Measurements from ENCODE around the gene CYB5D1.

The CYB5D1 gene

DNA sequence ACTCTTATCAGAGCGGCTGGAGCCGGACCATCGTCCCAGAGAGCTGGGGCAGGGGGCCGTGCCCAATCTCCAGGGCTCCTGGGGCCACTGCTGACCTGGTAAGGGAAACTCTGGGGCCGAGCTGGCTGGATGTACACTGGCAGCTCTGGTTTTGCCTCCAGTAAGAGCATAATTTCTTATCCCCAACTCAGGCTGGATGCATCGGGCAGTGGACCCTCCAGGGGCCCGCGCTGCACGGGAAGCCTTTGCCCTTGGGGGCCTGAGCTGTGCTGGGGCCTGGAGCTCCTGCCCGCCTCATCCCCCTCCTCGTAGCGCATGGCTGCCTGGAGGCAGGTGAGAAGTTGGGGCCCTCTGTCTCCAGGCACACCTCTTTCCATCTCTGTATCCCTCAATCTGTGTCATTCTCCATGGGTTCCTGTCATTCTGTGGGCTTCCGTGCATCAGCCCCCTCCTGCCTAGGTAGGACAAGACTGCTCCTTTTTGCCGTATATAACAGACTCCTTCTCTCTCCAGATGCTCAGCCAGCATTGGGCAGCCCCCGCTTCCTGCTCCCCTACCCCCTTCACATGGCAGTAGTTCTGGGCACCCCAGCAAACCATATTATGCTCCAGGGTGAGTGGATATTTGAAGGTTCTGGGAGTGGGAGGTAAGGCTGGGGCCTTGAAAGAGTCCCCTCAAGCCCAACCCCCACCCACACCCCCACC, 12.3 kb upstream of the CYB5D1 start:
- DNase-seq, result no peak

DNA sequence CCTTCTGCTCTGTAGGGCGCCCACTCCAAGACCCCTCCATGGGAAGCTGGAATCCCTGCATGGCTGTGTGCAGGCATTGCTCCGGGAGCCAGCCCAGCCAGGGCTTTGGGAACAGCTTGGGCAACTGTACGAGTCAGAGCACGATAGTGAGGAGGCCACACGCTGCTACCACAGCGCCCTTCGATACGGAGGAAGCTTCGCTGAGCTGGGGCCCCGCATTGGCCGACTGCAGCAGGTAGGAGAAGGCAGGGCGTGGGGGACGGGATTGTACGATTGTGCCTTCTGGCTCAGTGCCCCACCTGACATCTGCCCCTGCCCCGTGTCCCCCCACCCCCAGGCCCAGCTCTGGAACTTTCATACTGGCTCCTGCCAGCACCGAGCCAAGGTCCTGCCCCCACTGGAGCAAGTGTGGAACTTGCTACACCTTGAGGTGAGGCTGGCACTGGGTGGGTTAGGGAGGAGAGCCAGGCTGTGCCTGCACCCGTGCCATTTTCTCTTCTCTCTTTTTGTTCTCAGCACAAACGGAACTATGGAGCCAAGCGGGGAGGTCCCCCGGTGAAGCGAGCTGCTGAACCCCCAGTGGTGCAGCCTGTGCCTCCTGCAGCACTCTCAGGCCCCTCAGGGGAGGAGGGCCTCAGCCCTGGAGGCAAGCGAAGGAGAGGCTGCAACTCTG, 11.6 kb upstream of the CYB5D1 start:
- no peak for DNase-seq

DNA sequence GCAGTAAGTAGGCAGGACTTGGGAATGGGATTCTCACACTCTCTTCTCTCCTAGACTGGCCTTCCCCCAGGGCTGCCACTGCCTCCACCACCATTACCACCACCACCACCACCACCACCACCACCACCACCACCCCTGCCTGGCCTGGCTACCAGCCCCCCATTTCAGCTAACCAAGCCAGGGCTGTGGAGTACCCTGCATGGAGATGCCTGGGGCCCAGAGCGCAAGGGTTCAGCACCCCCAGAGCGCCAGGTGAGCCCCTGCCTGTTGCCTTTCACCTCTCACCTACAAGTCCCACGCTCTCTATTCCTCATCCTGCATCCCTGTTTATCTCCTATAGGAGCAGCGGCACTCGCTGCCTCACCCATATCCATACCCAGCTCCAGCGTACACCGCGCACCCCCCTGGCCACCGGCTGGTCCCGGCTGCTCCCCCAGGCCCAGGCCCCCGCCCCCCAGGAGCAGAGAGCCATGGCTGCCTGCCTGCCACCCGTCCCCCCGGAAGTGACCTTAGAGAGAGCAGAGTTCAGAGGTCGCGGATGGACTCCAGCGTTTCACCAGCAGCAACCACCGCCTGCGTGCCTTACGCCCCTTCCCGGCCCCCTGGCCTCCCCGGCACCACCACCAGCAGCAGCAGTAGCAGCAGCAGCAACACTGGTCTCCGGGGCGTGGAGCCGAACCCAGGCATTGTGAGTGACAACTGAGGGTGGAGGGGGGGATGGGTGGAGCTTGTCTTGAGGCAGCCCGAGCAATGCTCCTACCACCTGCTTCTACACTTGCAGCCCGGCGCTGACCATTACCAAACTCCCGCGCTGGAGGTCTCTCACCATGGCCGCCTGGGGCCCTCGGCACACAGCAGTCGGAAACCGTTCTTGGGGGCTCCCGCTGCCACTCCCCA, 10.8 kb upstream of the CYB5D1 start:
- no peak for DNase-seq

DNA sequence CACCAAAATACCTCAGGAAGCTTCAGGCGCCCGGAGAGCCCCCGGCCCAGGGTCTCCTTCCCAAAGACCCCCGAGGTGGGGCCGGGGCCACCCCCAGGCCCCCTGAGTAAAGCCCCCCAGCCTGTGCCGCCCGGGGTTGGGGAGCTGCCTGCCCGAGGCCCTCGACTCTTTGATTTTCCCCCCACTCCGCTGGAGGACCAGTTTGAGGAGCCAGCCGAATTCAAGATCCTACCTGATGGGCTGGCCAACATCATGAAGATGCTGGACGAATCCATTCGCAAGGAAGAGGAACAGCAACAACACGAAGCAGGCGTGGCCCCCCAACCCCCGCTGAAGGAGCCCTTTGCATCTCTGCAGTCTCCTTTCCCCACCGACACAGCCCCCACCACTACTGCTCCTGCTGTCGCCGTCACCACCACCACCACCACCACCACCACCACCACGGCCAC, 9.6 kb upstream of the CYB5D1 start:
- no peak for DNase-seq

DNA sequence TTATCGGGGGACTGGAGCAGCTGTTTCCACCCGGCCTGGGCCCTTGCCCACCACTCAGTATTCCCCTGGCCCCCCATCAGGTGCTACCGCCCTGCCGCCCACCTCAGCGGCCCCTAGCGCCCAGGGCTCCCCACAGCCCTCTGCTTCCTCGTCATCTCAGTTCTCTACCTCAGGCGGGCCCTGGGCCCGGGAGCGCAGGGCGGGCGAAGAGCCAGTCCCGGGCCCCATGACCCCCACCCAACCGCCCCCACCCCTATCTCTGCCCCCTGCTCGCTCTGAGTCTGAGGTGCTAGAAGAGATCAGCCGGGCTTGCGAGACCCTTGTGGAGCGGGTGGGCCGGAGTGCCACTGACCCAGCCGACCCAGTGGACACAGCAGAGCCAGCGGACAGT, 9.1 kb upstream of the CYB5D1 start:
- DNase-seq, result no peak

DNA sequence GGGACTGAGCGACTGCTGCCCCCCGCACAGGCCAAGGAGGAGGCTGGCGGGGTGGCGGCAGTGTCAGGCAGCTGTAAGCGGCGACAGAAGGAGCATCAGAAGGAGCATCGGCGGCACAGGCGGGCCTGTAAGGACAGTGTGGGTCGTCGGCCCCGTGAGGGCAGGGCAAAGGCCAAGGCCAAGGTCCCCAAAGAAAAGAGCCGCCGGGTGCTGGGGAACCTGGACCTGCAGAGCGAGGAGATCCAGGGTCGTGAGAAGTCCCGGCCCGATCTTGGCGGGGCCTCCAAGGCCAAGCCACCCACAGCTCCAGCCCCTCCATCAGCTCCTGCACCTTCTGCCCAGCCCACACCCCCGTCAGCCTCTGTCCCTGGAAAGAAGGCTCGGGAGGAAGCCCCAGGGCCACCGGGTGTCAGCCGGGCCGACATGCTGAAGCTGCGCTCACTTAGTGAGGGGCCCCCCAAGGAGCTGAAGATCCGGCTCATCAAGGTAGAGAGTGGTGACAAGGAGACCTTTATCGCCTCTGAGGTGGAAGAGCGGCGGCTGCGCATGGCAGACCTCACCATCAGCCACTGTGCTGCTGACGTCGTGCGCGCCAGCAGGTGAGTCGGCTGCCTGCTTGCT, 8.6 kb upstream of the CYB5D1 start:
- no peak for DNase-seq

DNA sequence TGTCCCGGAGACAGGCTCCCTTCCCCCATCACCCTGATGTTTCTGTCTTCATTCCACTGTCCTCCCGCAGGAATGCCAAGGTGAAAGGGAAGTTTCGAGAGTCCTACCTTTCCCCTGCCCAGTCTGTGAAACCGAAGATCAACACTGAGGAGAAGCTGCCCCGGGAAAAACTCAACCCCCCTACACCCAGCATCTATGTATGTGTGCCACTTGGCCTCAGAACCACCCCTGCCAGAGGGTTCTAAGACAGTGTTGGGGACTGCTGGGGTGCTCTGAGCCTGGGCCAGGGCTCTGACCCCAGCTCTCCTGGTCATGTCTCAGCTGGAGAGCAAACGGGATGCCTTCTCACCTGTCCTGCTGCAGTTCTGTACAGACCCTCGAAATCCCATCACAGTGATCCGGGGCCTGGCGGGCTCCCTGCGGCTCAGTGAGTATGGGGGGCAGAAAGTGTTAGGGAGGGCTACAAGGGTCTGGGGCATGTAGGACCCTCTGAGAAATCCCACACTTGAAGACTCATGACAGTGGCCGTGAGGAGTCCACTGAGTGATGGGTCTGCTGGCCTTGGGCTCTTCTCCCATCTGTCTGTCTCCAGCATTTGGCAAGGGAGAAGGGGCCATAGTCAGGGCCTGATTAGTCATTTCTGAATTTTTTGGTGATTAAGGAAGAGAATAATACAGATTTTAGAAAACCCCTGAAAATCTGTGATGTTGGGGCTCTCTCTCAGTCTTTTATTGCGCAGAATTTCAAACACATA, 7.9 kb upstream of the CYB5D1 start:
- no peak for DNase-seq

DNA sequence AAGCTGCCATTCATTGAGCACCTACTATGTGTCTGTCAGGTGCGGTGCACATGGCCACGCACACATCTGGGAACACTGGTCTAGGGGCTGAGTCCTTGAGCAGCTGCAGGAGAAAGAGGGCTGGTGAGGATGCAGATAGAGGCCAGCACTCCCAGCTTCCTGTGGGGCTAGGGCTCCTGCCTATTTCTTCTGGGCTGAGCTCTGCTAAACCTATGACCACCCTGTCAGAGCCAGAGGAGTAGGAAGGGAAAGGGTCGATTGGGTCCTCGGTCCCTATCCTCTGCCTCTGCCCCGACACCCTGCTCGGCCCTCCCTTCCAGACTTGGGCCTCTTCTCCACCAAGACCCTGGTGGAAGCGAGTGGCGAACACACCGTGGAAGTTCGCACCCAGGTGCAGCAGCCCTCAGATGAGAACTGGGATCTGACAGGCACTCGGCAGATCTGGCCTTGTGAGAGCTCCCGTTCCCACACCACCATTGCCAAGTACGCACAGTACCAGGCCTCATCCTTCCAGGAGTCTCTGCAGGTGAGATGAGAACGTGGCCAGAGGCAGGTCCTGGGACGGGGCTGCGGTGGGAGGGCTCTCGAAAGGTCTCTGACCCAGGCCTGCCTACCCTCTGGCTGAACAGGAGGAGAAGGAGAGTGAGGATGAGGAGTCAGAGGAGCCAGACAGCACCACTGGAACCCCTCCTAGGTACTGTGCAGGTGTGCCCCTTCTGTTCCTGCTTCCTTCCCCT, 6.9 kb upstream of the CYB5D1 start:
- DNase-seq, result no peak

DNA sequence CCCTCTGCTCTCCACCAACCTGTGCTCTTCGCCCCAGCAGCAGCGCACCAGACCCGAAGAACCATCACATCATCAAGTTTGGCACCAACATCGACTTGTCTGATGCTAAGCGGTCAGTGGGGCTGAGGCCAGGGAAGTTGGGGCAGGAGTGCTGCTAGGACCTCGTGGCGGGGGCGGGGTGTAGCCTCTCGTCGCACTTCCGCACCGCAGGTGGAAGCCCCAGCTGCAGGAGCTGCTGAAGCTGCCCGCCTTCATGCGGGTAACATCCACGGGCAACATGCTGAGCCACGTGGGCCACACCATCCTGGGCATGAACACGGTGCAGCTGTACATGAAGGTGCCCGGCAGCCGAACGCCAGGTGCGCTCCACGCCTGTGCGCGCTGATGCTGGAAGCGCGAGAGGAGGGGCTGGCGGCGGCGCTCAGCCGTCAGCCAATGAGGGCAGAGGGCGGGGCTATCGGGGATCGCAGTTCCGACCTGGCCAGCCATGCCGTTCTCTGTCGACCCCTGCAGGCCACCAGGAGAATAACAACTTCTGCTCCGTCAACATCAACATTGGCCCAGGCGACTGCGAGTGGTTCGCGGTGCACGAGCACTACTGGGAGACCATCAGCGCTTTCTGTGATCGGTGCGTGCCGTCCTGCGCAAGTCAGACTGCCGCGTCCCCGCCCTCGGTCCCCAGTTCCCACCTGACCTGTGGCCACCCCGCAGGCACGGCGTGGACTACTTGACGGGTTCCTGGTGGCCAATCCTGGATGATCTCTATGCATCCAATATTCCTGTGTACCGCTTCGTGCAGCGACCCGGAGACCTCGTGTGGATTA, 6.2 kb upstream of the CYB5D1 start:
- peak; percentile 95 for DNase-seq

DNA sequence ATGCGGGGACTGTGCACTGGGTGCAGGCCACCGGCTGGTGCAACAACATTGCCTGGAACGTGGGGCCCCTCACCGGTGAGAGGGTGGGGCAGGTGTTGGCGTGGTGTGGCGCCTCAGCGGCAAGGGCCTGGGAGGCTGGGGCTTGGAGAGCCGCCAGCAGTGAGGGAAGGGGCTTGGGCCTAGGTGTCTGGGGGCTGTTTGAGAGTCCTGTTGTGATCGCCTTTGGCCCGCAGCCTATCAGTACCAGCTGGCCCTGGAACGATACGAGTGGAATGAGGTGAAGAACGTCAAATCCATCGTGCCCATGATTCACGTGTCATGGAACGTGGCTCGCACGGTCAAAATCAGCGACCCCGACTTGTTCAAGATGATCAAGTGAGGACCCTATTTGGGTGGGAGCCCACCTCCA, 5.5 kb upstream of the CYB5D1 start:
- DNase-seq, result no peak

DNA sequence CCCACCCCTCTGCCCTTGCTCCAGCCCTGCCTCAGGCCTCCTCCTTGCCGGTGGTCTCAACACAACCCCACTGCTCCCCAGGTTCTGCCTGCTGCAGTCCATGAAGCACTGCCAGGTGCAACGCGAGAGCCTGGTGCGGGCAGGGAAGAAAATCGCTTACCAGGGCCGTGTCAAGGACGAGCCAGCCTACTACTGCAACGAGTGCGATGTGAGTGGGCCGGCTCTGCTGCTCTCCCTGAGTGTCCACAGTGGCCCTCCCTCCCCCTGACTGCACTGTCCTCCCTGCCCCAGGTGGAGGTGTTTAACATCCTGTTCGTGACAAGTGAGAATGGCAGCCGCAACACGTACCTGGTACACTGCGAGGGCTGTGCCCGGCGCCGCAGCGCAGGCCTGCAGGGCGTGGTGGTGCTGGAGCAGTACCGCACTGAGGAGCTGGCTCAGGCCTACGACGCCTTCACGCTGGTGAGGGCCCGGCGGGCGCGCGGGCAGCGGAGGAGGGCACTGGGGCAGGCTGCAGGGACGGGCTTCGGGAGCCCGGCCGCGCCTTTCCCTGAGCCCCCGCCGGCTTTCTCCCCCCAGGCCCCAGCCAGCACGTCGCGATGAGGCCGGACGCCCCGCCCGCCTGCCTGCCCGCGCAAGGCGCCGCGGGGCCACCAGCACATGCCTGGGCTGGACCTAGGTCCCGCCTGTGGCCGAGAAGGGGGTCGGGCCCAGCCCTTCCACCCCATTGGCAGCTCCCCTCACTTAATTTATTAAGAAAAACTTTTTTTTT, 4.7 kb upstream of the CYB5D1 start:
- DNase-seq, result no peak

DNA sequence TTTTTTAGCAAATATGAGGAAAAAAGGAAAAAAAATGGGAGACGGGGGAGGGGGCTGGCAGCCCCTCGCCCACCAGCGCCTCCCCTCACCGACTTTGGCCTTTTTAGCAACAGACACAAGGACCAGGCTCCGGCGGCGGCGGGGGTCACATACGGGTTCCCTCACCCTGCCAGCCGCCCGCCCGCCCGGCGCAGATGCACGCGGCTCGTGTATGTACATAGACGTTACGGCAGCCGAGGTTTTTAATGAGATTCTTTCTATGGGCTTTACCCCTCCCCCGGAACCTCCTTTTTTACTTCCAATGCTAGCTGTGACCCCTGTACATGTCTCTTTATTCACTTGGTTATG, 4.1 kb upstream of the CYB5D1 start:
- no peak for DNase-seq

DNA sequence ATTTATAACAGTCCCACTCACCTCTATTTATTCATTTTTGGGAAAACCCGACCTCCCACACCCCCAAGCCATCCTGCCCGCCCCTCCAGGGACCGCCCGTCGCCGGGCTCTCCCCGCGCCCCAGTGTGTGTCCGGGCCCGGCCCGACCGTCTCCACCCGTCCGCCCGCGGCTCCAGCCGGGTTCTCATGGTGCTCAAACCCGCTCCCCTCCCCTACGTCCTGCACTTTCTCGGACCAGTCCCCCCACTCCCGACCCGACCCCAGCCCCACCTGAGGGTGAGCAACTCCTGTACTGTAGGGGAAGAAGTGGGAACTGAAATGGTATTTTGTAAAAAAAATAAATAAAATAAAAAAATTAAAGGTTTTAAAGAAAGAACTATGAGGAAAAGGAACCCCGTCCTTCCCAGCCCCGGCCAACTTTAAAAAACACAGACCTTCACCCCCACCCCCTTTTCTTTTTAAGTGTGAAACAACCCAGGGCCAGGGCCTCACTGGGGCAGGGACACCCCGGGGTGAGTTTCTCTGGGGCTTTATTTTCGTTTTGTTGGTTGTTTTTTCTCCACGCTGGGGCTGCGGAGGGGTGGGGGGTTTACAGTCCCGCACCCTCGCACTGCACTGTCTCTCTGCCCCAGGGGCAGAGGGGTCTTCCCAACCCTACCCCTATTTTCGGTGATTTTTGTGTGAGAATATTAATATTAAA, 3.6 kb upstream of the CYB5D1 start:
- no peak for DNase-seq

DNA sequence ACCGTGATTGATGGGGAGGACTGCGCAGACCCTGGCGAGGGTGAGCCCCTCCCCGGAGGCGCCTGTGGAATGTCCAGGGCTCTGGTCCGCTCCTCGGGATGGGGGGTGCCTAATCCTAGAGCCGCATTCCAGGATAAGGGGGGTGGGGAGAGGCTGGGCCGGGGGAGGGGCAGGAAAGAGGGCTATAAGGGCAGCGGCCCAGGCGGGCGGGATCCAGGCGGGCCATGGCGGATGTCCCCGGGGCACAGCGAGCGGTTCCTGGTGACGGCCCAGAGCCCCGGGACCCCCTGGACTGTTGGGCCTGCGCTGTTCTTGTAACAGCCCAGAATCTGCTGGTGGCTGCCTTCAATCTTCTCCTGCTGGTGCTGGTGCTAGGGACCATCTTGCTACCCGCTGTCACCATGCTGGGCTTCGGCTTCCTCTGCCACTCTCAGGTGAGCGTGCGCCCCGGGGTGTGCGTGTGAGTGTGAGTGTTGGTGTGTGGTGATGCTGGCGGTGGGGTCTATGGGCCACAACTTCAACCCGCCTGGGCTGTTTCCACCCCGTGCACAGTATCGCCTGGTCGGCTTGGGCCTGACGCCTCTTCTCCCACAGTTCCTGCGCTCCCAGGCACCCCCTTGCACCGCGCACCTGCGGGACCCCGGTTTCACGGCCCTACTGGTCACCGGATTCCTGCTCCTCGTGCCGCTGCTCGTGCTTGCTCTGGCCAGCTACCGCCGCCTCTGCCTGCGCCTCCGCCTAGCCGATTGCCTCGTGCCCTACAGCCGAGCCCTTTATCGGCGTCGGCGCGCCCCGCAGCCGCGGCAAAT, 2.7 kb upstream of the CYB5D1 start, which contains the start of gene TMEM88:
Gene TMEM88 (plus strand): TSS at position 216 of the 809 bp plus-strand sequence. CDS start 9 bp downstream, at position 225.
- no peak for DNase-seq

DNA sequence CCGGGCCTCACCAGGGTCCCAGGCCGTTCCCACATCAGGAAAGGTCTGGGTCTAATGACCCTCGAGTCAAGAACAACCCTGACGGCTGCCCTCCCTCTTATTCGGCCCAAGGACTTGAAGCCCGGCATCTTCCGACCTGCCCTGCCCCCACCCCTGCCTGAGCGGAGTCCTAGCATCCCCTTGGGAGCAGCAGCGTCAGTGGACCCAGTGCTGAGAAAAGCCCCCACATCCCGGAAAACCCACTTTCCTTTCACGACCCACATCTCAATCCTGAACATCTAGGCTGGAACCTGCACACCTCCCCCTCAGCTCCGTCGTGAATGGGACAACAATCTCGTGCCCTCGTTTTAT, 2.2 kb upstream of the CYB5D1 start:
- peak; percentile 27 for DNase-seq

DNA sequence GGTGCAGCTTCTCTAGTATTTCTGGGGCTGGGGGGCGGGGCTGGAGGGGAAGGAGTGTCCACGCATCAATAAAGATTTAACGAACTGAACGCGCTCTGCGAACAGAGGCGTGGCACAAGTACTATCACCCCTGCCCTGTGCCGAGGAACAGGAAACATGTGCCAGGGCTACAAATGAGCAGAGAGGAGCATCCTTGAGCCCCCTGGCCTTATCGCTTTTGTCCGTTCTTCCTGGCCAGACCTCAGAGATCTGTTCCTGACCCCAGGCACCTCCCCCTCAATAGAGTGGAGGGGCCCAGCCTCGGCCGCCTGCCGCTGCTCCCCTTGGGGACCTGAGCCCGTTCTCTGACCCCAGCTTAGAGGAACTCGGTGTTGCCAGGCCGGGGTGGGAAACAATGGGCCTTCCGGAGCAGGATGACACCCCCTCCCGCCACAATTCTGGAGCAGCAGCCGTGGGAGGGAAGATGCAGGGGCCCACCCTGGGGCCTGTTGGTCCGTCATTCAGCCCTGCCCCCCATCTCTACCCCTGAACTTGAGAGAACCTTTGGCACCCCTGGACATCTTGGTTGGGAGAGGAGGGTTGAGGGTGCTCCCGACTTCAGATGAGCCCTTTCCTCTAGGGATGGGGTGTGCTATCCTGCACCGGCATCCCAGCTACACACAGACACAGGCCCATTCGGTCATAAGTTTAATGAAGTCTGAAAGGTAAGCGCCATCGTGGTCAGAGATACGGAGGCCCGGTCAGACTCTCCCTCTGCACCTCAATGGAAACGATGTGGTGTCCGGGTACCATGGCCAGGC, 1.6 kb upstream of the CYB5D1 start:
- DNase-seq, result peak; percentile 53
